ENCODE results near the gene MAGI1. TPM values are rescaled to one million over a fixed set of nuclear protein-coding genes. Genes with fewer than 3 reads are reported as not detected.

Gene MAGI1
- total and polyA plus RNA-seq, 2 donors (not counting 1 experiment from before 2014, with no cell fraction given) = 0.10 to 0.22 TPM

GRCh38 chr3:65419233-65419632 lies 619.5 kb downstream of the MAGI1 start:
- H3K9ac ChIP-seq (ENCODE audit: low read length) = no peak overlapping the region
- H3K36me3 ChIP-seq (replicated peaks in 1 of 2; ENCODE audit: control extremely low read depth in 1 of 2, control insufficient read depth in 1 of 2, extremely low read depth in 1 of 2, insufficient read depth in 2 of 2, low read length in 1 of 2) = no peaks in the 10 kb centered on the region
- no peak overlapping the region for H3K27ac ChIP-seq (ENCODE audit: low read length in 2 of 2)
- no peaks in the 10 kb centered on the region for H3K79me2 ChIP-seq (ENCODE audit: control insufficient read depth, insufficient read depth, low read length)
- Mint-ChIP-seq H3K9me3 (ENCODE audit: insufficient read depth) (no peaks in the 10 kb centered on the region), H3K4me1 (no peaks in the 10 kb centered on the region), H3K4me3 (no peak overlapping the region), H3K27me3 (no peaks in the 10 kb centered on the region), H3K27ac (no peak overlapping the region)
- no peak for TF ChIP-seq EZH2 (IDR thresholded peaks at IDR 0.05; ENCODE audit: borderline replicate concordance, insufficient read depth, low read depth, low read length, poor library complexity, severe bottlenecking)
- TF ChIP-seq, protein P1, sequence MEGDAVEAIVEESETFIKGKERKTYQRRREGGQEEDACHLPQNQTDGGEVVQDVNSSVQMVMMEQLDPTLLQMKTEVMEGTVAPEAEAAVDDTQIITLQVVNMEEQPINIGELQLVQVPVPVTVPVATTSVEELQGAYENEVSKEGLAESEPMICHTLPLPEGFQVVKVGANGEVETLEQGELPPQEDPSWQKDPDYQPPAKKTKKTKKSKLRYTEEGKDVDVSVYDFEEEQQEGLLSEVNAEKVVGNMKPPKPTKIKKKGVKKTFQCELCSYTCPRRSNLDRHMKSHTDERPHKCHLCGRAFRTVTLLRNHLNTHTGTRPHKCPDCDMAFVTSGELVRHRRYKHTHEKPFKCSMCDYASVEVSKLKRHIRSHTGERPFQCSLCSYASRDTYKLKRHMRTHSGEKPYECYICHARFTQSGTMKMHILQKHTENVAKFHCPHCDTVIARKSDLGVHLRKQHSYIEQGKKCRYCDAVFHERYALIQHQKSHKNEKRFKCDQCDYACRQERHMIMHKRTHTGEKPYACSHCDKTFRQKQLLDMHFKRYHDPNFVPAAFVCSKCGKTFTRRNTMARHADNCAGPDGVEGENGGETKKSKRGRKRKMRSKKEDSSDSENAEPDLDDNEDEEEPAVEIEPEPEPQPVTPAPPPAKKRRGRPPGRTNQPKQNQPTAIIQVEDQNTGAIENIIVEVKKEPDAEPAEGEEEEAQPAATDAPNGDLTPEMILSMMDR (IDR thresholded peaks at IDR 0.05) = no peak
- ATAC-seq (ENCODE audit: low read depth) (no peak), DNase-seq (no peak)
- no peaks in the 10 kb centered on the region for H3K27me3 ChIP-seq (replicated peaks in 1 of 4; ENCODE audit: control extremely low read depth in 1 of 4, control insufficient read depth in 3 of 4, insufficient read depth in 4 of 4, low read length in 3 of 4)
- no peak overlapping the region for H3K4me3 ChIP-seq (ENCODE audit: control extremely low read depth in 1 of 5, extremely low read depth in 1 of 5, insufficient read depth in 1 of 5, low read depth in 2 of 5, low read length in 4 of 5)
- no peaks in the 10 kb centered on the region for H3K4me1 ChIP-seq (ENCODE audit: control insufficient read depth in 2 of 2, insufficient read depth in 2 of 2, low read length in 2 of 2)
- WGBS (ENCODE audit: insufficient coverage) = 100% methylated on average over 1 of the region's 2 CpGs
- ChIA-PET CTCF (no interaction called here), POLR2A (no interaction called here)
- no peak overlapping the region for H2AFZ ChIP-seq (ENCODE audit: insufficient read depth, low read depth, low read length, poor library complexity, severe bottlenecking)
- intact Hi-C loops (cut with micrococcal nuclease) = no loop called here
- no peak overlapping the region for H3K4me2 ChIP-seq (replicated peaks; ENCODE audit: low read depth, low read length, poor library complexity, severe bottlenecking)
- H3K9me3 ChIP-seq (ENCODE audit: control extremely low read depth in 1 of 3, control insufficient read depth in 2 of 3, insufficient read depth in 1 of 3, low read length in 2 of 3) = no peaks in the 10 kb centered on the region
- H4K20me1 ChIP-seq (ENCODE audit: control insufficient read depth, insufficient read depth, low read length, poor library complexity, severe bottlenecking) = no peaks in the 10 kb centered on the region

DNA sequence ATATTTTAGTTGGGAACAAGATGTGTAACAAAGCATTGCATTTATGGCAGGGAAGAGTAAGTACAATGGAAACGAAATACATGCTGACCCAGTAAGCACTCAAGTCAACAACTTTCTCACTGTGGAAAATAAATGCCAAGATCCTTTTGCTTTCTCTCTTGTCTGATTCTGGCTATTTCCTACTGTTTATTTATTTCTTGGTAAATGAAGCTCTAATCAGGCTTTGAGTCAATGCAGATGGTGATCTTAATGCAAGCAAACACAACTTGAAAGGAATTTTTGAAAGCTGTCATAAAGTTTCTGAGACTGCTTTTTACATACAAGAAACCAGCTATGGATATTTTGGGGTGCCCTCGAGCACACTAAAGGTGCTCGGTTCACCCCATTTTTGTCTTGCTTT lies 624.8 kb downstream of the MAGI1 start:
- Histone ChIP-seq H3K27ac (ENCODE audit: low read length in 2 of 2) (no peak overlapping the region), H3K4me2 (replicated peaks; ENCODE audit: low read depth, low read length, poor library complexity, severe bottlenecking) (no peak overlapping the region), H3K27me3 (replicated peaks in 1 of 4; ENCODE audit: control extremely low read depth in 1 of 4, control insufficient read depth in 3 of 4, insufficient read depth in 4 of 4, low read length in 3 of 4) (no peaks in the 10 kb centered on the region), H2AFZ (ENCODE audit: insufficient read depth, low read depth, low read length, poor library complexity, severe bottlenecking) (no peak overlapping the region), H3K36me3 (replicated peaks in 1 of 2; ENCODE audit: control extremely low read depth in 1 of 2, control insufficient read depth in 1 of 2, extremely low read depth in 1 of 2, insufficient read depth in 2 of 2, low read length in 1 of 2) (no peaks in the 10 kb centered on the region), H3K79me2 (ENCODE audit: control insufficient read depth, insufficient read depth, low read length) (no peaks in the 10 kb centered on the region), H3K9me3 (ENCODE audit: control extremely low read depth in 1 of 3, control insufficient read depth in 2 of 3, insufficient read depth in 1 of 3, low read length in 2 of 3) (no peaks in the 10 kb centered on the region), H4K20me1 (ENCODE audit: control insufficient read depth, insufficient read depth, low read length, poor library complexity, severe bottlenecking) (no peaks in the 10 kb centered on the region), H3K9ac (ENCODE audit: low read length) (no peak overlapping the region), H3K4me1 (ENCODE audit: control insufficient read depth in 2 of 2, insufficient read depth in 2 of 2, low read length in 2 of 2) (no peaks in the 10 kb centered on the region), H3K4me3 (ENCODE audit: control extremely low read depth in 1 of 5, extremely low read depth in 1 of 5, insufficient read depth in 1 of 5, low read depth in 2 of 5, low read length in 4 of 5) (no peak overlapping the region)
- DNase-seq = no peak
- ChIA-PET CTCF (no interaction called here), POLR2A (no interaction called here)
- ATAC-seq (ENCODE audit: low read depth) = no peak
- no peaks in the 10 kb centered on the region for H3K9me3 Mint-ChIP-seq (ENCODE audit: insufficient read depth)
- no peaks in the 10 kb centered on the region for H3K4me1 Mint-ChIP-seq
- H3K27ac Mint-ChIP-seq = no peak overlapping the region
- intact Hi-C loops (cut with micrococcal nuclease) = no loop called here
- WGBS (ENCODE audit: insufficient coverage) = 100% methylated on average over 2 of the region's 3 CpGs
- no peaks in the 10 kb centered on the region for H3K27me3 Mint-ChIP-seq
- no peak overlapping the region for H3K4me3 Mint-ChIP-seq
- TF ChIP-seq EZH2 (IDR thresholded peaks at IDR 0.05; ENCODE audit: borderline replicate concordance, insufficient read depth, low read depth, low read length, poor library complexity, severe bottlenecking) = no peak
- TF ChIP-seq, protein P1 (IDR thresholded peaks at IDR 0.05) = no peak
